ENCODE results near the gene UCHL1. TPM values are rescaled to one million over a fixed set of nuclear protein-coding genes. Genes with fewer than 3 reads are reported as not detected.

The UCHL1 gene
- total RNA-seq (2013; cell fraction: nucleolus; rRNA removed) = not detected in 2 replicates
- total RNA-seq (2014; rRNA removed) (138 and 149 TPM in 2 replicates), total RNA-seq (2014; rRNA removed; fragmentation: Illumina TruSeq; extraction: Trizol) (104 and 111 TPM in 2 replicates), total RNA-seq (2021) (102 and 107 TPM in 2 replicates), polyA plus RNA-seq (2011; rRNA removed) (0.14 and 0.29 TPM in 2 replicates), polyA plus RNA-seq (2014; fragmentation: Illumina TruSeq; extraction: Trizol) (130 and 178 TPM in 2 replicates), polyA plus RNA-seq (2014; fragmentation: Nextera tagmentation; extraction: Ambion mirVana) (10 to 100 TPM; 41.2 to 84.3 TPM), polyA plus RNA-seq (2014; rRNA removed) (142 and 153 TPM in 2 replicates), polyA plus RNA-seq (2016; fragmentation: Nextera tagmentation; extraction: Ambion mirVana) (100 to 1,000 TPM; 169 to 175 TPM), polyA minus RNA-seq (2011; rRNA and poly(A)+ RNA removed) (not detected in 2 replicates), Bru-seq, nascent RNA (percentile 23 among the genes with signal in this experiment), BruChase-seq, experiment 1, labeled RNA remaining after a 6-hour chase (percentile 23 among the genes with signal in this experiment), BruChase-seq, experiment 2, labeled RNA remaining after a 2-hour chase (percentile 22 among the genes with signal in this experiment)
- polyA plus RNA-seq (2011; ENCODE audit: low read depth) = 49.9 TPM
- 0.40 and 0.55 TPM in 2 replicates for polyA plus RNA-seq (2011; cell fraction: cytosol; rRNA removed)
- 0.29 and 0.37 TPM in 2 replicates for polyA plus RNA-seq (2011; cell fraction: nucleus; rRNA removed)
- polyA plus RNA-seq (2012) = 31.9 and 46.9 TPM in 2 replicates
- polyA minus RNA-seq (2011; cell fraction: cytosol; rRNA and poly(A)+ RNA removed) = not detected in 2 replicates
- not detected in 2 replicates for polyA minus RNA-seq (2011; cell fraction: nucleus; rRNA and poly(A)+ RNA removed)
- long read RNA-seq, experiment 1 = 0 reads
- long read RNA-seq, experiment 2, partial matches to known transcripts = 1 of 3 reads
- long read RNA-seq, experiment 2, other reads (novel, unspliced or antisense) = 0 of 3 reads

- peak within 1 kb of the TSS; percentile 67 for H3K4me3 ChIP-seq
- ChIA-PET POLR2A (interaction anchor here (0.5 kb wide), 1 partner anchor 20 kb away, joined by 4 read pairs; no protein-coding TSS in a partner anchor), SMC1A (ENCODE audit: uncharacterized antibody, unreplicated experiment) (no interaction called here), RAD21 (ENCODE audit: unreplicated experiment) (no interaction called here), CTCF (interaction anchor here (1.3 kb wide), 1 partner anchor 329 kb away, joined by 3 read pairs; no protein-coding TSS in a partner anchor)
- WGBS (ENCODE audit: insufficient coverage, insufficient replicate concordance, low lambda C conversion rate, missing lambda C conversion rate) = 8% methylated on average over 55 of the region's 55 CpGs
- peak within 1 kb of the TSS; percentile 68 for H2AFZ ChIP-seq (ENCODE audit: control insufficient read depth, low read depth, low read length)
- H3K4me1 ChIP-seq (ENCODE audit: control insufficient read depth, insufficient read depth, low read length) = peaks cover 3% of the 10 kb centered on the region; the same call in 1 of the 2 replicates
- H3K27ac ChIP-seq (ENCODE audit: control insufficient read depth, insufficient read depth) = no peak within 1 kb of the TSS
- peaks cover 1 to 11% of the 10 kb centered on the region in 2 experiments for H3K27me3 ChIP-seq (replicated peaks in 1 of 2; ENCODE audit: control insufficient read depth in 2 of 2, insufficient read depth in 2 of 2, low read length in 1 of 2)
- no peak; the same call in 2 of the 3 replicates for ATAC-seq
- H3K9ac ChIP-seq (ENCODE audit: control insufficient read depth, insufficient read depth, low read length) = peak within 1 kb of the TSS; percentile 58; the same call in 1 of the 2 replicates
- FAIRE-seq = no peak
- no TSS peak for BruUV-seq (replicated peaks)
- DNase-seq (ENCODE audit: low read depth, low spot score) = no peak
- H3K36me3 ChIP-seq (ENCODE audit: control insufficient read depth in 2 of 2, insufficient read depth in 2 of 2, low read length in 1 of 2) = no peaks in the 10 kb centered on the region
- H4K20me1 ChIP-seq (ENCODE audit: control insufficient read depth, insufficient read depth) = no peaks in the 10 kb centered on the region
- peak within 1 kb of the TSS; percentile 52 for H3K4me2 ChIP-seq (ENCODE audit: control insufficient read depth, insufficient read depth)
- H3K79me2 ChIP-seq (ENCODE audit: control insufficient read depth, insufficient read depth, low read length) = no peaks in the 10 kb centered on the region
- H3K9me3 ChIP-seq (replicated peaks; ENCODE audit: control insufficient read depth, insufficient read depth, low read length) = no peaks in the 10 kb centered on the region
- intact Hi-C loops (cut with micrococcal nuclease; ENCODE audit: unreplicated experiment) = no loop called here
- in situ Hi-C loops (cut with MboI) = no loop called here
- TF ChIP-seq EED (IDR thresholded peaks at IDR 0.05; ENCODE audit: low read depth) (0 out of 2 replicates have a peak, but pooled peaks have one; percentile 18), SIN3A (IDR thresholded peaks at IDR 0.05; ENCODE audit: low read depth, low read length) (no peak), GATAD2B (conservative IDR thresholded peaks at IDR 0.05; ENCODE audit: low read depth) (no peak), IRF4 (IDR thresholded peaks at IDR 0.05; ENCODE audit: low read depth, low read length) (no peak), E4F1 (IDR thresholded peaks at IDR 0.05; ENCODE audit: borderline replicate concordance, partially characterized antibody) (no peak), SMAD5 (IDR thresholded peaks at IDR 0.05; ENCODE audit: low read depth) (no peak), WRNIP1 (IDR thresholded peaks at IDR 0.05; ENCODE audit: borderline replicate concordance, low read depth, low read length) (no peak), PML (IDR thresholded peaks at IDR 0.05; ENCODE audit: low read length) (0 out of 2 replicates have a peak, but pooled peaks have one; percentile 32), TAF1 (IDR thresholded peaks at IDR 0.05; ENCODE audit: borderline replicate concordance, low read depth, low read length) (peak; percentile 32; the same call in 1 of the 2 replicates), ETV6 (conservative IDR thresholded peaks at IDR 0.05 in 1 of 2, IDR thresholded peaks at IDR 0.05 in 1 of 2; ENCODE audit: borderline replicate concordance in 1 of 2, low read depth in 1 of 2) (no peak), NFXL1 (IDR thresholded peaks at IDR 0.05; ENCODE audit: borderline replicate concordance) (no peak), NRF1 (conservative IDR thresholded peaks at IDR 0.05; ENCODE audit: low read depth, low read length) (no peak), KAT2A (conservative IDR thresholded peaks at IDR 0.05; ENCODE audit: control insufficient read depth, low read depth, low read length) (no peak), EGR1 (IDR thresholded peaks at IDR 0.05; ENCODE audit: borderline replicate concordance in 1 of 2, low read depth in 2 of 2, low read length in 2 of 2) (peak in 1 of 2 experiments; percentile 28; a peak in 1 of 3 replicates), POLR2A (IDR thresholded peaks at IDR 0.05; ENCODE audit: low read depth, low read length) (peak; percentile 86), TCF3 (IDR thresholded peaks at IDR 0.05; ENCODE audit: borderline replicate concordance, insufficient read depth, low read depth, low read length) (0 out of 2 replicates have a peak, but pooled peaks have one; percentile 6)
Observed at GRCh38 chr4:41256740-41257256, at the start of gene UCHL1. Gene UCHL1 (plus strand): TSS chr4:41256928. CDS start chr4:41256977, 49 bp downstream.

Data from GM12878 (cell line).